HepG2 (cell line): ENCODE results near the gene PLXNC1. TPM values are rescaled to one million over a fixed set of nuclear protein-coding genes. Genes with fewer than 3 reads are reported as not detected.
A peak's percentile ranks its signal among the peaks of the same experiment; 100 is the strongest.

Experiments
- ATF4 ChIP-seq, 2 experiments: fragments of 450-650 bp in 1 of 2; sonication (generic) in 1 of 2; formaldehyde crosslinking; IDR thresholded peaks; 2 replicates each; pipeline versions ENCODE4 v1.5.0 to v1.8.0; 2020 to 2022; ENCODE audit warnings: mild to moderate bottlenecking in 1 of 2, missing genetic modification reagents in 1 of 2
- EED ChIP-seq: sonication (generic); formaldehyde crosslinking; IDR thresholded peaks from 2 replicates; pipeline ENCODE4 v1.5.0; 2020; ENCODE audit warnings: mild to moderate bottlenecking, missing genetic modification reagents
- FOXA3 ChIP-seq: IDR thresholded peaks from 2 replicates; pipeline ENCODE4 v1.6.1; 2016; ENCODE audit warnings: missing genetic modification reagents, missing compliant biosample characterization
- FUBP1 ChIP-seq: sonication (generic); formaldehyde crosslinking; IDR thresholded peaks from 2 replicates; pipeline ENCODE4 v1.5.1; 2020; ENCODE audit warnings: missing genetic modification reagents, mild to moderate bottlenecking, borderline replicate concordance
- HNRNPK ChIP-seq: fragments of 200-400 bp; formaldehyde crosslinking; IDR thresholded peaks from 2 replicates; pipeline ENCODE4 v1.6.1; 2018; ENCODE audit warnings: low read length, low read depth, moderate library complexity, mild to moderate bottlenecking; ENCODE audit not compliant: poor library complexity, severe bottlenecking
- IRF2 ChIP-seq: IDR thresholded peaks from 2 replicates; pipeline ENCODE4 v1.6.1; 2018; ENCODE audit warnings: missing genetic modification reagents, missing compliant biosample characterization
- IRF9 ChIP-seq: sonication (generic); formaldehyde crosslinking; IDR thresholded peaks from 2 replicates; pipeline ENCODE4 v1.8.0; 2022; ENCODE audit warnings: missing genetic modification reagents, mild to moderate bottlenecking, borderline replicate concordance
- JUNB ChIP-seq: sonication (generic); formaldehyde crosslinking; IDR thresholded peaks from 2 replicates; pipeline ENCODE4 v1.8.0; 2022; ENCODE audit warnings: missing genetic modification reagents, mild to moderate bottlenecking, borderline replicate concordance
- LCORL ChIP-seq, 2 experiments: fragments of 450-650 bp in 1 of 2; sonication (generic) in 1 of 2; formaldehyde crosslinking in 1 of 2; IDR thresholded peaks; 2 replicates each; pipeline versions ENCODE4 v1.5.0 to v1.6.1; 2017 to 2020; ENCODE audit warnings: antibody characterized with exemption in 1 of 2, missing genetic modification reagents in 1 of 2
- MBD4 ChIP-seq: IDR thresholded peaks from 2 replicates; pipeline ENCODE4 v1.6.1; 2012; ENCODE audit warnings: low read length, inconsistent platforms, borderline replicate concordance
- PHB2 ChIP-seq: fragments of 450-650 bp; IDR thresholded peaks from 2 replicates; pipeline ENCODE4 v1.6.1; 2018; ENCODE audit not compliant: partially characterized antibody
- PPARG ChIP-seq: conservative IDR thresholded peaks from 2 replicates; pipeline ENCODE4 v1.6.1; 2016; ENCODE audit warnings: missing biosample characterization, missing genetic modification reagents
- RAD21 ChIP-seq: fragments of 450-650 bp; formaldehyde crosslinking; IDR thresholded peaks from 2 replicates; pipeline ENCODE4 v1.5.0; 2020; ENCODE audit warnings: mild to moderate bottlenecking
- REPIN1 ChIP-seq: sonication (generic); formaldehyde crosslinking; IDR thresholded peaks from 2 replicates; pipeline ENCODE4 v1.8.0; 2022; ENCODE audit warnings: missing genetic modification reagents, low read depth, mild to moderate bottlenecking, borderline replicate concordance
- RFXANK ChIP-seq: IDR thresholded peaks from 2 replicates; pipeline ENCODE4 v1.6.1; 2016
- SAP130 ChIP-seq: IDR thresholded peaks from 2 replicates; pipeline ENCODE4 v1.6.1; 2016; ENCODE audit warnings: low read depth
- SOX5 ChIP-seq: IDR thresholded peaks from 2 replicates; pipeline ENCODE4 v1.6.1; 2016; ENCODE audit warnings: borderline replicate concordance
- ZBTB49 ChIP-seq: sonication (generic); formaldehyde crosslinking; IDR thresholded peaks from 2 replicates; pipeline ENCODE4 v1.4.0; 2020; ENCODE audit warnings: missing genetic modification reagents, borderline replicate concordance
- ZGPAT ChIP-seq: IDR thresholded peaks from 2 replicates; pipeline ENCODE4 v1.6.1; 2016; ENCODE audit warnings: mild to moderate bottlenecking
- ZIK1 ChIP-seq: sonication (generic); formaldehyde crosslinking; IDR thresholded peaks from 2 replicates; pipeline ENCODE4 v1.5.0; 2020; ENCODE audit warnings: mild to moderate bottlenecking, low read depth, missing genetic modification reagents, borderline replicate concordance
- ZNF317 ChIP-seq: sonication (generic); formaldehyde crosslinking; IDR thresholded peaks from 2 replicates; pipeline ENCODE4 v1.5.0; 2020; ENCODE audit warnings: mild to moderate bottlenecking, missing genetic modification reagents
- ZNF570 ChIP-seq: sonication (generic); formaldehyde crosslinking; IDR thresholded peaks from 2 replicates; pipeline ENCODE4 v1.4.0; 2020; ENCODE audit warnings: mild to moderate bottlenecking, missing genetic modification reagents, borderline replicate concordance
- polyA plus RNA-seq, 8 experiments: library from polyadenylated mRNA; depleted of rRNA in 3 of 8; stranded (reverse) in 7 of 8; unstranded in 1 of 8; fragments of >200 nt; fragmentation: Illumina TruSeq in 4 of 8; extraction: Trizol in 4 of 8; gene quantifications; 2 replicates each; pipeline versions ENCODE4 v1.2.1 to v1.2.3, GENCODE V29; 2011 to 2016; ENCODE audit warnings: low read depth in 4 of 8, missing spikeins in 1 of 8, mixed read lengths in 1 of 8; ENCODE audit not compliant: insufficient read depth in 1 of 8
- total RNA-seq, 5 experiments: library from RNA; depleted of rRNA; stranded (reverse); fragments of >200 nt; fragmentation: Illumina TruSeq; extraction: Trizol; gene quantifications; 2 replicates each; pipeline ENCODE4 v1.2.3, GENCODE V29; 2016; ENCODE audit warnings: low read depth in 1 of 5

The PLXNC1 gene
- total and polyA plus RNA-seq, 2 of the 13 experiments (the other 11 are each of a cell fraction or from before 2014, with no cell fraction given): 6.6 to 11.2 TPM

GRCh38 chr12:94200069-94200468 lies 51.7 kb downstream of the PLXNC1 start (continued):
- TF ChIP-seq IRF9 (CRISPR knock-in tag) (no peak), ZNF317 (CRISPR knock-in tag) (no peak), REPIN1 (CRISPR knock-in tag) (peak; percentile 59; the same call in 1 of the 2 replicates), JUNB (no peak), ATF4 (CRISPR knock-in tag; IDR thresholded peaks at IDR 0.05) (peak in 1 of 2 experiments; percentile 60; a peak in 2 of 4 replicates), PHB2 (no peak), PPARG (CRISPR knock-in tag) (0 out of 2 replicates have a peak, but pooled peaks have one; percentile 39), FOXA3 (CRISPR knock-in tag) (peak; percentile 83), ZBTB49 (no peak), SOX5 (peak; percentile 81; the same call in 1 of the 2 replicates), RAD21 (no peak), HNRNPK (no peak), MBD4 (no peak), SAP130 (CRISPR knock-in tag) (peak; percentile 59; the same call in 1 of the 2 replicates), ZIK1 (CRISPR knock-in tag) (no peak), LCORL (IDR thresholded peaks at IDR 0.05) (peak; percentile 83), LCORL (CRISPR knock-in tag; IDR thresholded peaks at IDR 0.05) (peak; percentile 74), ZGPAT (peak; percentile 72; the same call in 1 of the 2 replicates), ZNF570 (no peak), FUBP1 (no peak), IRF2 (CRISPR knock-in tag) (no peak), EED (CRISPR knock-in tag) (no peak), RFXANK (no peak)
